Stimulated activated CD4-positive, alpha-beta T cell treated with anti-CD3 and anti-CD28 coated beads, Interleukin-2, amount 100 ng/mL, for 48 hours (primary cell): ENCODE data around the gene TMEM127.
A peak's percentile ranks its signal among the peaks of the same experiment; 100 is the strongest.
"Not testable (repeated sequence)": the region's sequence is repeated elsewhere in the genome, so short reads cannot be mapped to it uniquely, and the experiment has no call there.

Experiments used
- DNase-seq, 2 donors: peaks; one replicate each; pipeline ENCODE4 v3.0.0-alpha.2; 2020

The TMEM127 gene

GRCh38 chr2:96239745-96240264, 26.0 kb downstream of the TMEM127 start:
- no peak for DNase-seq

- no peak for DNase-seq
Observed at GRCh38 chr2:96239091-96239490, 26.7 kb downstream of the TMEM127 start.

- no peak for DNase-seq
Observed at GRCh38 chr2:96238266-96238665, 27.5 kb downstream of the TMEM127 start.

DNA sequence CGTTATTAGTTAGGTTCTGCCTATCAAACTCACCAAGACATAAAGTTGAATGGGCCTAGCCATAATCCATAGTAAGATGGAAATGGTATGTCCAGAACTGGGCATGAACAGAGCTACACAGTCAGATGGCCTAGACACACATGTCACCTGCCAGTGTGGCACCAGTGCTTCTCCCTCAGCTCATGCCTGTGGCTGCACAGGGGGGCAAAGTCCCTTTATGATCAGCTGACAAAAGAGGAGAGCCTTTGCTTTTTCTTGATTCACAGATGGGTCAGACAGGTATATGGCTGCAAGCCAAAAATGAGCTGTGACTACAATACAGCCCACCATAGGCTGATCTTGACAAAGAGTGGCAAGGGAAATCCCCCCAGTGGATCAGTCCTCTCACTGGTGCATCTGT, 28.9 kb downstream of the TMEM127 start:
- DNase-seq: no peak

GRCh38 chr2:96233880-96234316, 31.9 kb downstream of the TMEM127 start:
- DNase-seq: no peak

GRCh38 chr2:96233436-96233835, 32.4 kb downstream of the TMEM127 start:
- DNase-seq: no peak

DNA sequence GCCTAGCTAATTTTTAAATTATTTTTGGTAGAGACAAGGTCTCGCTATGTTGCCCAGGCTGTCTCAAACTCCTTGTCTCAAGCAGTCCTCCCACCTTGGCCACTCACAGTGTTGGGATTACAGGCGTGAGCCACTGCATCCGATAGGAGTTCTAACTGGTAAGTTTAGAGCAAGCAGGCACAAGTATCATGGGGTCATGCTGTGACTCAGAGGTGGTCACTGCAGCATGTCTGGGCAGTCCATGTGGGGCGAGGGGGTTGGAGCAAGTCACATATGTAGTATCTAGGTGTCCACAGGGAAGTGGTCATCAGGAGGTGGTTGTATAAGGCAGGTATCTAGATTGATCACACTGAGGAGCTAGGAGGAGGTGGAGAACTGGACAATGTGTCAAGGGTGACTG, 34.5 kb downstream of the TMEM127 start:
- no peak for DNase-seq

DNA sequence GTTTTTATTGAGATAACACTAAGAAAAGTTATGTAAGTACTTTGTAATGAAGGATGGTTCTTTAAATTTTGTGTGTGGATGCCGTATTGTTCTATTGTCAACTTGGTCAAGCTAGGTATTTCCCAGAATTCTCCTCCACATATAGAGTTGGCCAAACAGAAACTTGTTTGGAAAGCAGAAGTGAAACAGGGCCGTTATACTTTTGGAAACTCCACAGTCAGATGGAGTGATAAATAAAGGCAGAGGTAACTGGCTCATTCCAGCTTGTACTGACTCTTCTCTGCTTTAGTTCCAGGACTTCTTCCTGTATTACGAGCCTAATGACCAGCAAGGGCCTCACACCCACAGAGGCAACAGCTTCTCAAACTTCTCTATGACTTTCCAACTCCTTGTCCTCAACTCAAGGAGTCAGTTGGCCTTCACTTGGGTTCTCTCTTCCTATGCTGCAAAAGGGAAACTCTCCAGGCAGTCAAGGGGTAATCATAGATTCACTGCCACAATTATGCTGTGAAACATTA, 40.7 kb downstream of the TMEM127 start:
- DNase-seq: no peak

DNA sequence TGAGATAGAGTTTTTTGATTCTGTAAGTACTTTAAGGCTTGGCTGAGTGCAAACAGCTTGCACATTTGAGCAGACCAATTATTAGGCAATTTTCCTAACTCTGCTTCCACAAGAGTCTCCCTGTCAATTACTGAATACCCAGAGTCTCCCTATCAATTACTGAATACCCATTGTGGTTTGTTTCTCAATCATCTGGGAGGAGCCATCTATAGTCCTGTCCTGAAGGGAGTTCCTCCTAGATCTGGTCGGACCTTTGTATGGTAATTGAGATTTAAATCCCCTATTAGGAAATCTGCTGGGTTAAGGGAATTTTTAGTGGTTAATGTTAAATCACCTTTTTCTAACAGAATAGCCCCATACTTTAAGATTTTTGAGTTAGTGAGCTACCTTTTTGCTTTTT, 44.7 kb downstream of the TMEM127 start:
- not testable (repeated sequence) for DNase-seq

DNA sequence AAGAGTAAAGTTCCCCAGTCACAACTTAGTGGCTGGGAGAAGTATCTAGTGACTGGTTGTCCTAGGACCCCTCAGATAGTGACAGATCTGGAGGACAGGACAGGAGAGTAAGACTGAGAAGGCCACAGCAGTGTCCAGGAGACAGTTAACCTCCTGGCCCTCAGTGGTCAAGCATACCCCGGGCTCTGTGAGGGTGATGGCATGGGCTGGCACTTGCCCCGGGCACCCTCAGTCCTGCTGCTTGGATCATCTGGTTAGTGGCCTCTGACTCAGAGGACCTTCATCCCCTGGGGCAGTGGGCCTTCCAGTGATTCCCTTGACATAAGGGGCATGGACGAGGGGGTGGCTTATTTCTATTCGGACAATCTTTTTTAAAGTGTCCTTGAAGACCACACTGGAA, 45.8 kb downstream of the TMEM127 start:
- DNase-seq: not testable (repeated sequence)

DNA sequence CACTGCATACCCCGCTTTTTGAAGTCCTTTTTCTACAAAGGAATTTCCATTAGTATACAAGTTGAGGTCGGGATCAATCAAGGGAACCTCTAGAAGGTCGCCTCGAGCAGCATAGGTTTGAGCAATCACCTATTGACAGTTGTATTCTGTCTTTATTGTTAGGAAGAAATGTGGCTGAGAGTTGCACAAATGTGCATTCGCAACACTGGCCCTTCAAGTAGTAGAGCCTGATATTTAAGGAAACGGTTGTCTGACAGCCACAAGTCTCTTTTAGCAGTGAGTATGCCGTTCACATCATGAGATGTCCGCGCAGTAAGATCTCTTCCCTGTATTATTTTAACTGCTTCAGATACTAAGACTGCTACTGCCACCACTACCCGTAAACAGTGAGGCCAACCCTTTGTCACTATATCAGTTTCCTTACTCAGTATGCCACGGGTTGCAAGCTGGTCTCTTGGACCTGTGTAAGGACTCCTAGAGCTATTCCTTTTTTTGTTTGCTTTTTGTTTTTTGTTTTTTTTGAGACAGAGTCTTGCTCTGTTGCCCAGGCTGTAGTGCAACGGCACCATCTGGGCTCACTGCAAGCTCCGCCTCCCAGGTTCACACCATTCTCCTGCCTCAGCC, 47.2 kb downstream of the TMEM127 start:
- no peak for DNase-seq

- no peak for DNase-seq
Observed at GRCh38 chr2:96214554-96214953, 51.2 kb downstream of the TMEM127 start.

DNA sequence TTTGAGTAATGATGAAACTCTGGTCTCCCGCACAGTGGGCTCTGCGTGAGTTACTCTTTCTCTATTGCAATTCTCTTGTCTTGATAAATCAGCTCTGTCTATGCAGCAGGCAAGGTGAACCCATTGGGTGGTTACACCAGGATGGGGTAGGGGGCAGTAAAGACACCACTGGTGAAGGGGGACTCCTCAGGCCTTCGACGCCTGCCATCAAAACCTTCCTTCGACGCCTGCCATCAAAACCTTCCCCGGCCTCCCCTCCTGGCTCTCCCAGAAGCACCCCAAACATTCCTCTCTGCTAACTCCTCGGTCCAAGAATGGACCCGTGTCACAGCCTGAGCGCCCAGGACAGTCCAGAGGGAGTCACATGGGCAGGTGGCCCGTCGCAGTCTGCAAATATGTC, 52.4 kb downstream of the TMEM127 start:
- DNase-seq: no peak

GRCh38 chr2:96212339-96212738, 53.5 kb downstream of the TMEM127 start:
- no peak for DNase-seq

DNA sequence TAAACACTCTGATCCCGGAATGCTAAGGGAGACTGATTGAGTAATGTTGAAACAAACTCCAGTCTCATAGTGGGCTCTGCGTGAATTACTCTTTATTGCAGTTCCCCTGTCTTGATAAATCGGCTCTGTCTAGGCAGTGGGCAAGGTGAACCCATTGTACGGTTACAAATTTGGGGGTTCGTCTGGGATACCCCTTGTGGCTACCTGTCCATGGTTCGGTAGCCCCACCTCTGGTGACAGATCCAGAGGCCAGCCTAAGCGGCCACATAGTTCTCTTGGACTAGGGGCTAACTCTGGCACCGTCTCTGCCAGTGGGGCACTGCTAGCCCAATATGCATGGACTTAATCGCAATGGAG, 56.1 kb downstream of the TMEM127 start:
- DNase-seq: no peak

DNA sequence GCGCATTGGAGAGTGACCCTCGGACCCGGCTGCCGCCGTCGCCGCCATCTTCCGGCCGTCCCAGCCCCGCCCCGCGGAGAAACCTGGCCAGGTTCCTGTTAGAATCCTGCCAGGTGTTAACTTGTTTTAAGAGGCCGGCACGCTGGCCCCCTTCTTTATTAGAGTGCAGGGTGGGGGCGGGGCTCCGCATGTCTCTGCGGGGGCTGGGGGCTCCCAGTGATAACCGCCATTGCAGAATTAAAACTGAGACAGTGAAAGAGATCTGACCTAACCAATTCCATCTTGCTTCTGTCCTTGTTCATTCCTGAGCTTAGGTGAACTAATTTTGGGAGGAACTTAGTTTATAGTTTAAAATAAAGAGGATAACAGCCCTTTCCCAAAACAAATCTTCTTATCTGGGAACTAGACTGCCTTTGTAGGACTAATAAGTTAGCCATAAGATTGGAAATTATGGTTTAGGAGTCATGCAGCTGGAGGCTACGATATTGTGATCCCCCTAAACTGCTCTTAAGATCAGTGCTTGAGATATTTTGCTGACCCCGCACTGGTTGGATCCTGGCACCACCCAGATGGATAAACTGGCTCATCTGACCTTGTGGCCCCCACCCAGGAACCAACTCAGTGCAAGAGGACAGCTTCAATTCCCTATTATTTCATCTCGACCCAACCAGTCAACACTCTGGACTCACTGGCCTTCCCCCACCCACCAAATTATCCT, 56.6 kb downstream of the TMEM127 start:
- no peak for DNase-seq

DNA sequence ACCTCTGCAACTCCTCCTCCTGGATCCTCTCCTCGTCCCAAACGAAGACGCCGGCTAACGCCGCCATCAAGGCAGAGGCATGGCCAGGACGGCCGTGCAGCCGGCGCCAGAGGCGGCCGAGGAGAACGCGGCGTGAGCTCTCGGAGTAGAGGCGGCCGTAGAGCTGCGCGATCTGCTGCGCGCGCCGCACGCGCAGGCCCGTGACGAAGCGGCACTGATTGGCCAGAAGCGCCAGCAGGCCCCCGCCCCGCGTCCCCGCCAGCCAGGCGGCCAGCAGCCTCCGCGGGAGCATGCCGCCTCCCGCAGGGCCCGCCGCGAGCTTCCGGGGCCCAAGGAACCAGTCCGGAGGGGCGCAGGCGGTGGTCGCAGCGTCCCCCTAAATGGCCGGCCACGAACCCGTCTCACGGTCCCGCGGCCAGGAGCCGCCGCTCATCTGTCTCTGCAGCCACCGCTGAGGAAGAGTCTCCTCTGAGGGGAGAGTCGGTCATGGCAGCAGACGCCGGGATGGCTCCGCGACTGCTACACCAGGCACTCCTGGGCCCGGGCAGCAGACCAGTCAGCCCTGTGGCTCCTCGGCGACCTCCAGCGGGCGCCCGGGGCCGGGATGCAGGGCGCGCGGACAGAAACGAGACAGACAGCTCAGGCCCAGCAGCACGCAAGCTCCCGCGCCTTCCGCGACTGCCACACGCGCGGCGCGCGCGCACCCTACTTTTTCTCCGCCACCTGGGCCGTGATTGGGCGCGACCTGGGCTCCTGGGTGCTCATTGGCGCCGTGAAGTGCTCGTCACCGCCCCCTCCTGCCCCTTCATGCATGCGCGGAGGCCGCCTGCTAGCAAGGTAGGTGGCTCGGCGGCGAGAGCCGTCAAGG, 57.4 kb downstream of the TMEM127 start, which contains the start of gene STARD7:
STARD7 (minus strand) TSS at position 685 of the 868 bp plus-strand sequence; CDS start at position 292, 393 bp downstream.
- DNase-seq: peak; percentile 95 to 97

GRCh38 chr2:96207774-96208142, 58.0 kb downstream of the TMEM127 start:
- peak in 1 of 2 donors; percentile 7 for DNase-seq

DNA sequence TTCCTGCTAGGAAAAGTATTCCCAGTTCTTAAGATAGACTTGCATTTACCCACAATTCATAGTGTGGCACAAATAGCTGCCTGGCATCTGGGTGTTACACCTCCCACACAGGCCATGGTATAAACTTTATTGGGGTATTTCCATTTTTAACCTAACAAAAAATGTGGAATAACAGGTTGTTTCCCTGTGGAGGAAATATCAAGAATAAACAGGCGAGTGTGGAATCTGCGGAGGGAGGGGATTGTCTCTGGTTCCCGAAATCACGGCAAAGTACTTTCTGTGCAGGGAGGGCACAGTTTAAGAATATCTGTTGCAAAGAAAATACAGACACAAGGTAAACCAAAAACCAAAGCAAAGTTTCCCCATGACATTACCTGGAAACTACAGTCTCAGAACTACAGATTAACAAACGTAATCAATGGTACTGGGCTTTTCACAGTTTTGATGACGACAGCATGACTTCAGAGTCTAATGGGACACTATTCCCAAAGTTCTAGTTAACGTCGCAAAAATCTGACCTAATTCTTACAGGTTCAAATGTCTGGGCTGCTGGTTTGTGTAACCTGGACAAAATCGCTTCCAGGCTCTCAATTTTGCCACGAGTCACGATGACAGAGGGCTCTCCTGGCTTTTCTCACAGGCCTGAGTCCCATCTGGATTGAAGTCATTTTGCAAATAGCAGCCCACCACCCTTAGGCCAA, 58.6 kb downstream of the TMEM127 start:
- DNase-seq: no peak

DNA sequence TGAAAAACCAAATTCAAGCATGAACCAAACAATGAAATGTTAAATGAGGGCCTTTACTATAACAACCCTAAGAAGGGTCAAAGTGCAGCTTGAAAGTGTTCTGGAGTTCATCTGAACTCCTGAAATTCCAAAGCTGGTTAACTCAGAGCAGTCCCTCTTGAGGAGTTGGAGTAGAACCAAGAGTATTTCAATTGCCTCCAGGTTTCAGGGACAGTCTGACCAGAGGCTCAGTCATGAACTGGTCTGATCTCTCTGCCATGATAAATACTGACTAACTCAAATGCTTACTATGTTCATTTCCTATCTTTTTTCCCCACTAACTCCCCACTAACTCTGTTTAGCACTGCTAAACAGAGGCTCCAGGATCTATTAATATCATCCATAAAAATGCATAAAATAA, 59.9 kb downstream of the TMEM127 start:
- DNase-seq: no peak

- DNase-seq: no peak
Observed at GRCh38 chr2:96204836-96205624, 60.8 kb downstream of the TMEM127 start.
